ENCODE measurements around the gene REPIN1. TPM values are rescaled to one million over a fixed set of nuclear protein-coding genes. Genes with fewer than 3 reads are reported as not detected.

The REPIN1 gene
- total and polyA plus RNA-seq, 9 of the 15 experiments (the other 6 are each of a cell fraction or from before 2014, with no cell fraction given), result 8.1 to 283 (median 94.3) TPM

DNA sequence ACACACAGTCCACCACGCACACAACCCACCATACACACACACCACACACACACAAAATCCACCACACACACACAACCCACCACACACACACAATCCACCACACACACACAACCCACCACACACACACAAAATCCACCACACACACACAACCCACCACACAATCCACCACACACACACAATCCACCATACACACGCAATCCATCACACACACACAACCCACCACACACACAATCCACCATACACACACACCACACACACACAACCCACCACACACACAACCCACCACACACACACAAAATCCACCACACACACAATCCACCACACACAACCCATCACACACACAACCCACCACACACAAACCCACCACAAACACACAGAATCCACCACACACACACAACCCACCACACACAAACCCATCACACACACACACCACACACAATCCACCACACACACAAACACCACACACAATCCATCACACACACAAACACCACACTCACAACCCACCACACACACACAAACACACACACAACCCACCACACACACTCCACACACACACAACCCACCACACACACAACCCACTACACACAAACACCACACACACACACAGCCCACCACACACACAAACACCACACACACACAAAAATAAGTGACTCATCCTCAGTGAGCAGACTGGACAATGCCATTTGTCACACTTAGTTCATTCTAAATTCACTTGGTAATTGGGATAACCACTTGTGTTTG is 8.8 kb upstream of the REPIN1 start (continued):
- TF ChIP-seq, protein P1, sequence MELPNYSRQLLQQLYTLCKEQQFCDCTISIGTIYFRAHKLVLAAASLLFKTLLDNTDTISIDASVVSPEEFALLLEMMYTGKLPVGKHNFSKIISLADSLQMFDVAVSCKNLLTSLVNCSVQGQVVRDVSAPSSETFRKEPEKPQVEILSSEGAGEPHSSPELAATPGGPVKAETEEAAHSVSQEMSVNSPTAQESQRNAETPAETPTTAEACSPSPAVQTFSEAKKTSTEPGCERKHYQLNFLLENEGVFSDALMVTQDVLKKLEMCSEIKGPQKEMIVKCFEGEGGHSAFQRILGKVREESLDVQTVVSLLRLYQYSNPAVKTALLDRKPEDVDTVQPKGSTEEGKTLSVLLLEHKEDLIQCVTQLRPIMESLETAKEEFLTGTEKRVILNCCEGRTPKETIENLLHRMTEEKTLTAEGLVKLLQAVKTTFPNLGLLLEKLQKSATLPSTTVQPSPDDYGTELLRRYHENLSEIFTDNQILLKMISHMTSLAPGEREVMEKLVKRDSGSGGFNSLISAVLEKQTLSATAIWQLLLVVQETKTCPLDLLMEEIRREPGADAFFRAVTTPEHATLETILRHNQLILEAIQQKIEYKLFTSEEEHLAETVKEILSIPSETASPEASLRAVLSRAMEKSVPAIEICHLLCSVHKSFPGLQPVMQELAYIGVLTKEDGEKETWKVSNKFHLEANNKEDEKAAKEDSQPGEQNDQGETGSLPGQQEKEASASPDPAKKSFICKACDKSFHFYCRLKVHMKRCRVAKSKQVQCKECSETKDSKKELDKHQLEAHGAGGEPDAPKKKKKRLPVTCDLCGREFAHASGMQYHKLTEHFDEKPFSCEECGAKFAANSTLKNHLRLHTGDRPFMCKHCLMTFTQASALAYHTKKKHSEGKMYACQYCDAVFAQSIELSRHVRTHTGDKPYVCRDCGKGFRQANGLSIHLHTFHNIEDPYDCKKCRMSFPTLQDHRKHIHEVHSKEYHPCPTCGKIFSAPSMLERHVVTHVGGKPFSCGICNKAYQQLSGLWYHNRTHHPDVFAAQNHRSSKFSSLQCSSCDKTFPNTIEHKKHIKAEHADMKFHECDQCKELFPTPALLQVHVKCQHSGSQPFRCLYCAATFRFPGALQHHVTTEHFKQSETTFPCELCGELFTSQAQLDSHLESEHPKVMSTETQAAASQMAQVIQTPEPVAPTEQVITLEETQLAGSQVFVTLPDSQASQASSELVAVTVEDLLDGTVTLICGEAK (IDR thresholded peaks at IDR 0.05), result no peak
- TF ChIP-seq, protein P1 (CRISPR knock-in tag; IDR thresholded peaks at IDR 0.05), result no peak
- TF ChIP-seq ATF7 (IDR thresholded peaks at IDR 0.05) (no peak), E2F4 (CRISPR knock-in tag; IDR thresholded peaks at IDR 0.05; ENCODE audit: low read depth) (peak; percentile 26; the same call in 1 of the 2 replicates), ZC3H11A (IDR thresholded peaks at IDR 0.05; ENCODE audit: low read depth, low read length) (no peak), GABPA (tag; conservative IDR thresholded peaks at IDR 0.05; ENCODE audit: low read depth) (no peak), IFI16 (CRISPR knock-in tag; IDR thresholded peaks at IDR 0.05) (no peak), RHOXF2B (CRISPR knock-in tag; conservative IDR thresholded peaks at IDR 0.05) (no peak), FOXP1 (CRISPR knock-in tag; IDR thresholded peaks at IDR 0.05) (no peak)
- TF ChIP-seq, protein P2, sequence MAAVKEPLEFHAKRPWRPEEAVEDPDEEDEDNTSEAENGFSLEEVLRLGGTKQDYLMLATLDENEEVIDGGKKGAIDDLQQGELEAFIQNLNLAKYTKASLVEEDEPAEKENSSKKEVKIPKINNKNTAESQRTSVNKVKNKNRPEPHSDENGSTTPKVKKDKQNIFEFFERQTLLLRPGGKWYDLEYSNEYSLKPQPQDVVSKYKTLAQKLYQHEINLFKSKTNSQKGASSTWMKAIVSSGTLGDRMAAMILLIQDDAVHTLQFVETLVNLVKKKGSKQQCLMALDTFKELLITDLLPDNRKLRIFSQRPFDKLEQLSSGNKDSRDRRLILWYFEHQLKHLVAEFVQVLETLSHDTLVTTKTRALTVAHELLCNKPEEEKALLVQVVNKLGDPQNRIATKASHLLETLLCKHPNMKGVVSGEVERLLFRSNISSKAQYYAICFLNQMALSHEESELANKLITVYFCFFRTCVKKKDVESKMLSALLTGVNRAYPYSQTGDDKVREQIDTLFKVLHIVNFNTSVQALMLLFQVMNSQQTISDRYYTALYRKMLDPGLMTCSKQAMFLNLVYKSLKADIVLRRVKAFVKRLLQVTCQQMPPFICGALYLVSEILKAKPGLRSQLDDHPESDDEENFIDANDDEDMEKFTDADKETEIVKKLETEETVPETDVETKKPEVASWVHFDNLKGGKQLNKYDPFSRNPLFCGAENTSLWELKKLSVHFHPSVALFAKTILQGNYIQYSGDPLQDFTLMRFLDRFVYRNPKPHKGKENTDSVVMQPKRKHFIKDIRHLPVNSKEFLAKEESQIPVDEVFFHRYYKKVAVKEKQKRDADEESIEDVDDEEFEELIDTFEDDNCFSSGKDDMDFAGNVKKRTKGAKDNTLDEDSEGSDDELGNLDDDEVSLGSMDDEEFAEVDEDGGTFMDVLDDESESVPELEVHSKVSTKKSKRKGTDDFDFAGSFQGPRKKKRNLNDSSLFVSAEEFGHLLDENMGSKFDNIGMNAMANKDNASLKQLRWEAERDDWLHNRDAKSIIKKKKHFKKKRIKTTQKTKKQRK (IDR thresholded peaks at IDR 0.05; ENCODE audit: borderline replicate concordance, low read depth, low read length), result no peak

Measured in K562 (cell line).